Neuronal stem cell (in vitro differentiated cells): ENCODE results near the gene LRIG1.

Source experiments
- DNase-seq: peaks from one replicate; pipeline ENCODE4 v3.0.0-alpha.2; 2013; ENCODE audit warnings: low spot score
- H2AFZ ChIP-seq: one replicate; pipeline ENCODE4 v1.6.1; 2013; ENCODE audit warnings: mild to moderate bottlenecking, low read length, inconsistent platforms
- H2AK5ac ChIP-seq: 2 replicates; pipeline ENCODE4 v1.6.1; 2013; ENCODE audit warnings: low read depth, mild to moderate bottlenecking, inconsistent platforms, low read length, moderate library complexity, mixed read lengths
- H2BK120ac ChIP-seq: 2 replicates; pipeline ENCODE4 v1.6.1; 2013; ENCODE audit warnings: low read depth, mild to moderate bottlenecking, inconsistent platforms, low read length, moderate library complexity, mixed read lengths
- H2BK12ac ChIP-seq: one replicate; pipeline ENCODE4 v1.6.1; 2013; ENCODE audit warnings: low read length, inconsistent platforms
- H2BK15ac ChIP-seq: 2 replicates; pipeline ENCODE4 v1.6.1; 2013; ENCODE audit warnings: mild to moderate bottlenecking, low read length, inconsistent platforms, mixed read lengths
- H2BK5ac ChIP-seq: one replicate; pipeline ENCODE4 v1.6.1; 2013; ENCODE audit warnings: inconsistent platforms, mild to moderate bottlenecking, low read length, moderate library complexity
- H3K14ac ChIP-seq: one replicate; pipeline ENCODE4 v1.6.1; 2013; ENCODE audit warnings: low read length, inconsistent platforms
- H3K18ac ChIP-seq: 2 replicates; pipeline ENCODE4 v1.6.1; 2013; ENCODE audit warnings: low read length, inconsistent platforms
- H3K23ac ChIP-seq: 2 replicates; pipeline ENCODE4 v1.6.1; 2013; ENCODE audit warnings: low read depth, mild to moderate bottlenecking, mixed read lengths, low read length, inconsistent platforms; ENCODE audit not compliant: poor library complexity
- H3K27ac ChIP-seq: replicated peaks from 3 replicates; pipeline ENCODE4 v1.5.1; 2013; ENCODE audit warnings: low read length, inconsistent platforms
- H3K27me3 ChIP-seq, 3 experiments: 2 replicates each; pipeline ENCODE4 v1.6.1; 2013; ENCODE audit warnings: low read length in 3 of 3, mild to moderate bottlenecking in 2 of 3, inconsistent platforms in 1 of 3, low read depth in 1 of 3, mixed read lengths in 1 of 3, moderate library complexity in 1 of 3; ENCODE audit not compliant: control insufficient read depth in 3 of 3, insufficient read depth in 3 of 3
- H3K36me3 ChIP-seq, 2 donors: replicated peaks in 1 of 2; 2 replicates each; pipeline ENCODE4 v1.6.1; 2013; ENCODE audit warnings: low read length in 2 of 2; ENCODE audit not compliant: control insufficient read depth in 2 of 2, insufficient read depth in 2 of 2
- H3K4ac ChIP-seq: 2 replicates; pipeline ENCODE4 v1.6.1; 2013; ENCODE audit warnings: inconsistent platforms, mild to moderate bottlenecking, low read length, moderate library complexity
- H3K4me1 ChIP-seq, 2 donors: 1 replicate in 1 of 2; 2 replicates in 1 of 2; pipeline ENCODE4 v1.6.1; 2013; ENCODE audit warnings: low read length in 2 of 2, low read depth in 1 of 2; ENCODE audit not compliant: control insufficient read depth in 2 of 2, insufficient read depth in 1 of 2
- H3K4me2 ChIP-seq: one replicate; pipeline ENCODE4 v1.6.1; 2013; ENCODE audit warnings: mild to moderate bottlenecking, low read length, inconsistent platforms; ENCODE audit not compliant: insufficient read depth, poor library complexity, severe bottlenecking
- H3K4me3 ChIP-seq, 2 donors: 2 replicates each; pipeline ENCODE4 v1.5.1; 2013; ENCODE audit warnings: low read length in 2 of 2, mild to moderate bottlenecking in 2 of 2, inconsistent platforms in 1 of 2, moderate library complexity in 1 of 2
- H3K79me1 ChIP-seq: one replicate; pipeline ENCODE4 v1.6.1; 2013; ENCODE audit warnings: low read depth, mild to moderate bottlenecking, inconsistent platforms, low read length, moderate library complexity
- H3K9ac ChIP-seq: one replicate; pipeline ENCODE4 v1.6.1; 2013; ENCODE audit warnings: mild to moderate bottlenecking, low read depth, low read length, inconsistent platforms; ENCODE audit not compliant: poor library complexity
- H3K9me3 ChIP-seq, 2 donors: replicated peaks in 1 of 2; 2 replicates each; pipeline versions ENCODE3 to v1.6.1; 2013; ENCODE audit warnings: low read length in 2 of 2, mild to moderate bottlenecking in 2 of 2, inconsistent platforms in 1 of 2, low read depth in 1 of 2, mixed read lengths in 1 of 2, moderate library complexity in 1 of 2; ENCODE audit not compliant: control insufficient read depth in 2 of 2, insufficient read depth in 1 of 2
- H4K8ac ChIP-seq: one replicate; pipeline ENCODE4 v1.6.1; 2013; ENCODE audit warnings: low read depth, mild to moderate bottlenecking, inconsistent platforms, low read length, moderate library complexity
- H4K91ac ChIP-seq: one replicate; pipeline ENCODE4 v1.6.1; 2013; ENCODE audit warnings: low read length, low read depth, mild to moderate bottlenecking, inconsistent platforms; ENCODE audit not compliant: poor library complexity
- WGBS, 2 donors: extraction: QIAGEN DNeasy Blood & Tissue Kit; methylation state at CpG; one replicate each; pipeline ENCODE4 v1.1.7; 2013; ENCODE audit warnings: missing lambda C conversion rate in 2 of 2, mixed read lengths in 1 of 2; ENCODE audit not compliant: insufficient read length in 2 of 2, insufficient replicate concordance in 1 of 2; ENCODE audit errors: extremely low coverage in 2 of 2; 5-methylcytosine and 5-hydroxymethylcytosine counted together

Gene LRIG1

DNA sequence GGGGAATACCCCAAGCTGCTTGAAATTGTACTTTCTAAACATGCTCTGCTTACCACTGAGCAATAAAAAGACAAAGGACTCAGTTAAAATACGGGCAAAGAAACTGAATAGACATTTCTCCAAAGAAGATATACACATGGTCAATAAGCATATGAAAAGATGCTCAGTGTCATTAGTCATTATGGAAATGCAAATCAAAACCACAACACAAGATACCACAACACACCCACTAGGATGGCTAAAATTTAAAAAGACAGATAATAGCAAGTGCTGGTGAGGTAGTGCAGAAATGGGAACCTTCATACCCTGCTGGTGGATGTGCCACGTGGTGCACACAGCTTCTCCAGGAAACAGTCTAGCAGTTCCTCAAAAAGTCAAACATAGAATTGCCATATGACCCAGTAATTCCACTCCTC is 21.3 kb downstream of the LRIG1 start:
- WGBS, 2 donors, result no CpG with 5 or more reads among the region's 2 CpGs
- Histone ChIP-seq H3K4me2 (no peak overlapping the region), H2AFZ (no peak overlapping the region), H2BK15ac (no peak overlapping the region), H2AK5ac (no peak overlapping the region), H3K27ac (no peak overlapping the region), H3K4me1 (peaks cover 17 to 56% of the 10 kb centered on the region in 2 donors), H3K14ac (no peak overlapping the region), H4K8ac (no peak overlapping the region), H3K36me3 (peaks cover 0 to 27% of the 10 kb centered on the region in 2 donors), H3K23ac (no peak overlapping the region), H2BK12ac (no peak overlapping the region), H3K9ac (no peak overlapping the region), H3K18ac (no peak overlapping the region), H2BK5ac (no peak overlapping the region), H2BK120ac (no peak overlapping the region), H4K91ac (no peak overlapping the region), H3K27me3 (no peaks in the 10 kb centered on the region), H3K4me3 (no peak overlapping the region), H3K9me3 (peaks cover 0 to 4% of the 10 kb centered on the region in 2 donors), H3K79me1 (peaks cover 4% of the 10 kb centered on the region), H3K4ac (no peak overlapping the region)
- no peak for DNase-seq

DNA sequence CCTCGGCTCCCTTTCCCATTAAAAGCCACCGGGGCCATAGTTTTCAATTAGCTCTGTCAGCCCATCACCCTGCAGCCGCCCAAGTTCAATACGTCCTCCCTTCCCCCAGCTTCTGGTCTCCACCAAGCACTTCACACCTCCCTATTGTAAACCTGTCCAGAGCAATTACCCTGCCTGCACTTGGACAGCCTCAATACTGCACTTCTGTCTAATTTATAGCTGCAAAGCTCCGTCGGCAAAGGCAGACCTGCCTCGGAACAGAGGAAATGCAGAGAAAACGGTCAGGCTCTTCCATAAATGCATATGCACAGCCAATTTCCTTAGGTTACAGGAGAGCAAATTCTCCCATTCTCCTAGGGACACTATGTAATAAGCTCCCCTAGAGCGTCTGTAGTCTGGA is 21.9 kb downstream of the LRIG1 start:
- WGBS, 2 donors, result no CpG with 5 or more reads among the region's 9 CpGs
- Histone ChIP-seq H3K27me3 (no peaks in the 10 kb centered on the region), H3K79me1 (peaks cover 4% of the 10 kb centered on the region), H3K9me3 (peaks cover 0 to 4% of the 10 kb centered on the region in 2 donors), H3K23ac (no peak overlapping the region), H3K4me2 (no peak overlapping the region), H3K18ac (peak overlapping the region; percentile 7), H2BK12ac (no peak overlapping the region), H3K9ac (no peak overlapping the region), H3K14ac (no peak overlapping the region), H3K4me3 (no peak overlapping the region), H3K4ac (no peak overlapping the region), H2AK5ac (no peak overlapping the region), H3K36me3 (peaks cover 0 to 27% of the 10 kb centered on the region in 2 donors), H2BK15ac (no peak overlapping the region), H4K8ac (no peak overlapping the region), H2BK5ac (no peak overlapping the region), H2BK120ac (no peak overlapping the region), H2AFZ (no peak overlapping the region), H3K27ac (no peak overlapping the region), H4K91ac (no peak overlapping the region), H3K4me1 (peaks cover 15 to 53% of the 10 kb centered on the region in 2 donors)
- DNase-seq, result no peak

DNA sequence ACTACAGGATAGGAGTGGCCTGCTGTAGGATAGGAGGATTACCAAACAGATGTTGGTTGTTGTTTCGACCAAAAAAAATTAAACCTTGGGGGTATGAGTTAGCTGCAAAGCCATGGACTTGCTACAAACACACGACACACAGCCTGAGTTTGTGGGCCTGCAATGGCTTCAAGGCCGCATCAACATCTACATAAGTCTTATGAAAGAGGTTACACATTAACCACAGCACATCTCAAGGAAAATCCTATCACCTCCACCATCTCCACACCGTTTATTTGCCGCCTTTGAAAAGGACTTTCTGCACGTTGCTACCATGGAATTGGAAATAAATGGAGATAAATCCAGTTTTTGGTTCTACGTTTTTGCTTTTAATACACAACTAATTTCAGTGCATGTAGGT is 23.0 kb downstream of the LRIG1 start:
- Histone ChIP-seq H3K14ac (no peak overlapping the region), H3K9ac (no peak overlapping the region), H2AK5ac (no peak overlapping the region), H2AFZ (no peak overlapping the region), H3K4me2 (no peak overlapping the region), H3K36me3 (peaks cover 0 to 27% of the 10 kb centered on the region in 2 donors), H3K23ac (no peak overlapping the region), H3K4ac (no peak overlapping the region), H2BK120ac (no peak overlapping the region), H3K18ac (no peak overlapping the region), H3K79me1 (no peaks in the 10 kb centered on the region), H4K8ac (no peak overlapping the region), H2BK15ac (no peak overlapping the region), H3K4me1 (peaks cover 11 to 49% of the 10 kb centered on the region in 2 donors), H3K4me3 (no peak overlapping the region), H2BK5ac (no peak overlapping the region), H3K27me3 (no peaks in the 10 kb centered on the region), H3K27ac (no peak overlapping the region), H3K9me3 (peaks cover 0 to 4% of the 10 kb centered on the region in 2 donors), H2BK12ac (no peak overlapping the region), H4K91ac (no peak overlapping the region)
- WGBS, 2 donors, result no CpG with 5 or more reads among the region's 7 CpGs
- no peak for DNase-seq

DNA sequence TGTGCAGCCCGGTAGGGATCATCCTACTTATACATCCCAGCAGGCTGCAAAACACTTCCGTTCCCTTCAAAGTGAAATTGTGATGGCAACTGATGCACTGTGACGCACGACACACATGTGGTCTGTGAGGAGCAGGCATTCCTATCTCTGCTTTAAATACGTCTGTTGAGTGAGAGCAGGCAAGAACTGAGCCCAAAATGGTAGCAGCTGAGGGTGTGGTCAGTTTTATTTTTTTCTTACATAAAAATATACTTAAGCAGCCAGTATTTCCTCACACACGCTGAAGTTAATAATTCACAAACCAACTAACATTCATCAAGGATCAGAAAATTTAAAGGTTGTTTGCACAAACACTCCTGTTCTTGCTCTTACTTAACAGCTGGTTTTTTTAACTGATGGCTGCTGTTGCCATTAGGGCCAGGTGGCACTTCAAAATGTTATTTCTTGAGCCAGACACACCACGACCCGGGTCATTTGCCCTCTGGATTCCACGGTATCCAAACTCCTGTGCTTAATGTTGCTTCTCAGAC is 23.9 kb downstream of the LRIG1 start:
- WGBS, 2 donors, result no CpG with 5 or more reads among the region's 9 CpGs
- Histone ChIP-seq H3K27me3 (no peaks in the 10 kb centered on the region), H2AFZ (no peak overlapping the region), H4K8ac (no peak overlapping the region), H3K4me1 (peaks cover 10 to 47% of the 10 kb centered on the region in 2 donors), H4K91ac (no peak overlapping the region), H3K9ac (no peak overlapping the region), H3K9me3 (peaks cover 0 to 8% of the 10 kb centered on the region in 2 donors), H3K27ac (no peak overlapping the region), H3K14ac (no peak overlapping the region), H3K36me3 (peaks cover 2 to 27% of the 10 kb centered on the region in 2 donors), H2BK12ac (no peak overlapping the region), H2BK15ac (no peak overlapping the region), H3K4me2 (no peak overlapping the region), H2AK5ac (no peak overlapping the region), H3K18ac (no peak overlapping the region), H3K4ac (no peak overlapping the region), H3K23ac (no peak overlapping the region), H2BK5ac (no peak overlapping the region), H3K4me3 (no peak overlapping the region), H2BK120ac (no peak overlapping the region), H3K79me1 (no peaks in the 10 kb centered on the region)
- no peak for DNase-seq
